Stimulated activated naive B cell treated with anti-CD40 and anti-IgM and Interleukin-4, amounts not matched to agents 10 μg/mL and 1 μg/mL and 100 μg/mL, for 72 hours (primary cell): Measurements from ENCODE around the gene CWC25.
"Not testable (repeated sequence)": the region's sequence is repeated elsewhere in the genome, so short reads cannot be mapped to it uniquely, and the experiment has no call there.

Source experiments
- ATAC-seq, 2 donors: fragments of 150-1000 bp; cut with Tn5 transposase; replicated peaks; 2 replicates each; pipeline ENCODE4 v1.10.0; 2021; ENCODE audit warnings: moderate library complexity in 1 of 2
- DNase-seq: peaks from one replicate; pipeline ENCODE4 v3.0.0; 2021
- H3K27ac Mint-ChIP-seq: one replicate; pipeline ENCODE4 v1.8.0; 2022; ENCODE audit warnings: mild to moderate bottlenecking, mixed read lengths
- H3K27me3 Mint-ChIP-seq, 2 donors: one replicate each; pipeline ENCODE4 v1.8.0; 2022; ENCODE audit warnings: mixed read lengths in 2 of 2
- H3K36me3 Mint-ChIP-seq, 2 donors: one replicate each; pipeline ENCODE4 v1.8.0; 2022; ENCODE audit warnings: mixed read lengths in 2 of 2, mild to moderate bottlenecking in 1 of 2
- H3K4me1 Mint-ChIP-seq, 2 donors: one replicate each; pipeline ENCODE4 v1.8.0; 2022; ENCODE audit warnings: mixed read lengths in 2 of 2, mild to moderate bottlenecking in 1 of 2
- H3K4me3 Mint-ChIP-seq, 2 donors: one replicate each; pipeline ENCODE4 v1.8.0; 2022; ENCODE audit warnings: mild to moderate bottlenecking in 2 of 2, mixed read lengths in 2 of 2, moderate library complexity in 1 of 2
- H3K9me3 Mint-ChIP-seq, 2 donors: one replicate each; pipeline ENCODE4 v1.8.0; 2022; ENCODE audit warnings: mixed read lengths in 2 of 2, mild to moderate bottlenecking in 1 of 2

The CWC25 gene

GRCh38 chr17:38864636-38865398, 39.7 kb upstream of the CWC25 start:
- peak overlapping the region; percentile 47 for H3K27ac Mint-ChIP-seq
- peaks cover 33 to 51% of the 10 kb centered on the region in 2 donors for H3K4me1 Mint-ChIP-seq
- no peak overlapping the region for H3K4me3 Mint-ChIP-seq
- H3K9me3 Mint-ChIP-seq: no peaks in the 10 kb centered on the region
- peaks cover 5 to 12% of the 10 kb centered on the region in 2 donors for H3K36me3 Mint-ChIP-seq
- no peak for DNase-seq
- ATAC-seq: no peak
- H3K27me3 Mint-ChIP-seq: peaks cover 0 to 4% of the 10 kb centered on the region in 2 donors

- H3K4me1 Mint-ChIP-seq: peaks cover 22 to 39% of the 10 kb centered on the region in 2 donors
- H3K4me3 Mint-ChIP-seq: peak overlapping the region in 1 of 2 donors; percentile 60
- DNase-seq: no peak
- peak overlapping the region; percentile 92 for H3K27ac Mint-ChIP-seq
- H3K36me3 Mint-ChIP-seq: peaks cover 2 to 4% of the 10 kb centered on the region in 2 donors
- H3K27me3 Mint-ChIP-seq: no peaks in the 10 kb centered on the region
- H3K9me3 Mint-ChIP-seq: no peaks in the 10 kb centered on the region
- peak; percentile 18 to 65 for ATAC-seq
These were observed 36.3 kb upstream of the CWC25 start for GRCh38 chr17:38861399-38861843.

GRCh38 chr17:38857271-38857670, 32.1 kb upstream of the CWC25 start:
- H3K27me3 Mint-ChIP-seq: no peaks in the 10 kb centered on the region
- peaks cover 20 to 34% of the 10 kb centered on the region in 2 donors for H3K4me1 Mint-ChIP-seq
- H3K4me3 Mint-ChIP-seq: no peak overlapping the region
- ATAC-seq (no peak), DNase-seq (no peak)
- no peaks in the 10 kb centered on the region for H3K9me3 Mint-ChIP-seq
- peaks cover 13 to 16% of the 10 kb centered on the region in 2 donors for H3K36me3 Mint-ChIP-seq
- H3K27ac Mint-ChIP-seq: peak overlapping the region; percentile 28

GRCh38 chr17:38855101-38855714, 30.1 kb upstream of the CWC25 start:
- not testable (repeated sequence) for H3K27me3 Mint-ChIP-seq, ATAC-seq, H3K4me3 Mint-ChIP-seq, DNase-seq, H3K9me3 Mint-ChIP-seq
- Mint-ChIP-seq H3K36me3 (peaks cover 34 to 37% of the 10 kb centered on the region in 2 donors), H3K27ac (peak overlapping the region; percentile 59), H3K4me1 (peaks cover 33 to 53% of the 10 kb centered on the region in 2 donors)

- peak; percentile 89 to 92 for ATAC-seq
- H3K27ac Mint-ChIP-seq: peak within 1 kb of the TSS; percentile 100
- no peaks in the 10 kb centered on the region for H3K27me3 Mint-ChIP-seq
- H3K36me3 Mint-ChIP-seq: peaks cover 45 to 50% of the 10 kb centered on the region in 2 donors
- H3K4me1 Mint-ChIP-seq: peaks cover 34 to 54% of the 10 kb centered on the region in 2 donors
- peak; percentile 89 for DNase-seq
- peak within 1 kb of the TSS; percentile 100 for H3K4me3 Mint-ChIP-seq
- H3K9me3 Mint-ChIP-seq: no peaks in the 10 kb centered on the region
These were observed 28.4 kb upstream of the CWC25 start, which contains the start of gene RPL23 for GRCh38 chr17:38853292-38854219. RPL23 (minus strand) TSS chr17:38853721; CDS start chr17:38853710, 11 bp downstream.

GRCh38 chr17:38852771-38853291, 27.7 kb upstream of the CWC25 start:
- Mint-ChIP-seq H3K27me3 (no peaks in the 10 kb centered on the region), H3K36me3 (peaks cover 45 to 56% of the 10 kb centered on the region in 2 donors), H3K4me3 (peak overlapping the region; percentile 100), H3K4me1 (peaks cover 33 to 51% of the 10 kb centered on the region in 2 donors), H3K9me3 (no peaks in the 10 kb centered on the region), H3K27ac (peak overlapping the region; percentile 100)
- peak; percentile 17 to 22 for ATAC-seq
- no peak for DNase-seq

GRCh38 chr17:38851434-38851833, 26.3 kb upstream of the CWC25 start:
- Mint-ChIP-seq H3K27ac (peak overlapping the region; percentile 100), H3K4me1 (peaks cover 30 to 45% of the 10 kb centered on the region in 2 donors), H3K9me3 (no peaks in the 10 kb centered on the region), H3K36me3 (peaks cover 50 to 62% of the 10 kb centered on the region in 2 donors), H3K4me3 (peak overlapping the region; percentile 100), H3K27me3 (no peaks in the 10 kb centered on the region)
- DNase-seq (no peak), ATAC-seq (no peak)

- no peaks in the 10 kb centered on the region for H3K9me3 Mint-ChIP-seq
These were observed 25.3 kb upstream of the CWC25 start for GRCh38 chr17:38850374-38850773.

GRCh38 chr17:38848939-38849605, 24.0 kb upstream of the CWC25 start:
- Mint-ChIP-seq H3K9me3 (no peaks in the 10 kb centered on the region), H3K27ac (peak overlapping the region; percentile 31), H3K36me3 (peaks cover 55 to 69% of the 10 kb centered on the region in 2 donors), H3K4me1 (peaks cover 28 to 38% of the 10 kb centered on the region in 2 donors), H3K27me3 (no peaks in the 10 kb centered on the region), H3K4me3 (peak overlapping the region in 1 of 2 donors; percentile 29)
- DNase-seq (no peak), ATAC-seq (no peak)

More at GRCh38 chr17:38850374-38850773, 25.3 kb upstream of the CWC25 start:
- Mint-ChIP-seq H3K27me3 (no peaks in the 10 kb centered on the region), H3K4me1 (peaks cover 30 to 45% of the 10 kb centered on the region in 2 donors), H3K4me3 (peak overlapping the region; percentile 100), H3K27ac (peak overlapping the region; percentile 42), H3K36me3 (peaks cover 54 to 69% of the 10 kb centered on the region in 2 donors)
- DNase-seq: no peak
- ATAC-seq: no peak

GRCh38 chr17:38848557-38848891, 23.4 kb upstream of the CWC25 start:
- no peak for DNase-seq
- no peak overlapping the region for H3K27ac Mint-ChIP-seq
- peaks cover 54 to 65% of the 10 kb centered on the region in 2 donors for H3K36me3 Mint-ChIP-seq
- H3K27me3 Mint-ChIP-seq: no peaks in the 10 kb centered on the region
- peaks cover 25 to 33% of the 10 kb centered on the region in 2 donors for H3K4me1 Mint-ChIP-seq
- no peak overlapping the region for H3K4me3 Mint-ChIP-seq
- H3K9me3 Mint-ChIP-seq: no peaks in the 10 kb centered on the region
- ATAC-seq: no peak

- no peak for ATAC-seq
- peak overlapping the region in 1 of 2 donors; percentile 7 for H3K4me3 Mint-ChIP-seq
- H3K4me1 Mint-ChIP-seq: peaks cover 0 to 1% of the 10 kb centered on the region in 2 donors
- no peaks in the 10 kb centered on the region for H3K27me3 Mint-ChIP-seq
- H3K36me3 Mint-ChIP-seq: peaks cover 17 to 26% of the 10 kb centered on the region in 2 donors
- no peak for DNase-seq
- peak overlapping the region; percentile 15 for H3K27ac Mint-ChIP-seq
- H3K9me3 Mint-ChIP-seq: no peaks in the 10 kb centered on the region
These were observed 19.2 kb upstream of the CWC25 start for GRCh38 chr17:38844261-38844757.

GRCh38 chr17:38825762-38826247, 684 bp upstream of the CWC25 start:
- ATAC-seq: no peak
- H3K27ac Mint-ChIP-seq: peak overlapping the region; percentile 100
- no peak for DNase-seq
- no peaks in the 10 kb centered on the region for H3K27me3 Mint-ChIP-seq
- H3K4me1 Mint-ChIP-seq: peaks cover 23 to 32% of the 10 kb centered on the region in 2 donors
- H3K9me3 Mint-ChIP-seq: no peaks in the 10 kb centered on the region
- peak overlapping the region; percentile 97 to 99 for H3K4me3 Mint-ChIP-seq
- peaks cover 3 to 17% of the 10 kb centered on the region in 2 donors for H3K36me3 Mint-ChIP-seq
